HG03045 (cell line): ENCODE data around the gene QRFPR.
"Not testable (repeated sequence)": the region's sequence is repeated elsewhere in the genome, so short reads cannot be mapped to it uniquely, and the experiment has no call there.

Experiments used
- ATAC-seq: cut with Tn5 transposase; IDR thresholded peaks from one replicate; pipeline ENCODE4 v1.9.1; 2021; ENCODE audit warnings: mild to moderate bottlenecking, moderate library complexity; ENCODE audit not compliant: unreplicated experiment

Gene QRFPR

GRCh38 chr4:121380776-121381462 lies at the start of gene QRFPR:
Gene QRFPR (minus strand): TSS chr4:121381018. CDS start chr4:121380647, 371 bp downstream.
- ATAC-seq, result no peak

GRCh38 chr4:121428721-121429120 lies 47.9 kb upstream of the QRFPR start:
- no peak for ATAC-seq

GRCh38 chr4:121421594-121421993 lies 40.8 kb upstream of the QRFPR start:
- ATAC-seq, result no peak

- ATAC-seq, result no peak
Measured at GRCh38 chr4:121411151-121411744, 30.4 kb upstream of the QRFPR start.

- not testable (repeated sequence) for ATAC-seq
Measured at GRCh38 chr4:121408567-121408966, 27.7 kb upstream of the QRFPR start.

GRCh38 chr4:121400632-121401031 lies 19.8 kb upstream of the QRFPR start:
- no peak for ATAC-seq

- no peak for ATAC-seq
Measured at GRCh38 chr4:121397941-121398601, 17.3 kb upstream of the QRFPR start.

- ATAC-seq, result no peak
Measured at GRCh38 chr4:121397434-121397833, 16.6 kb upstream of the QRFPR start.

- no peak for ATAC-seq
Measured at GRCh38 chr4:121392426-121393086, 11.7 kb upstream of the QRFPR start.

- ATAC-seq, result no peak
Measured at GRCh38 chr4:121390335-121390734, 9.5 kb upstream of the QRFPR start.

- no peak for ATAC-seq
Measured at GRCh38 chr4:121379276-121379675, 1.5 kb downstream of the QRFPR start.

- no peak for ATAC-seq
Measured at GRCh38 chr4:121377076-121377475, 3.7 kb downstream of the QRFPR start.

- no peak for ATAC-seq
Measured at GRCh38 chr4:121376556-121376955, 4.3 kb downstream of the QRFPR start.

- ATAC-seq, result no peak
Measured at GRCh38 chr4:121376097-121376496, 4.7 kb downstream of the QRFPR start.

GRCh38 chr4:121375262-121375661 lies 5.6 kb downstream of the QRFPR start:
- no peak for ATAC-seq

GRCh38 chr4:121373841-121374240 lies 7.0 kb downstream of the QRFPR start:
- no peak for ATAC-seq

- no peak for ATAC-seq
Measured at GRCh38 chr4:121370729-121371325, 10.0 kb downstream of the QRFPR start.

GRCh38 chr4:121360495-121360894 lies 20.3 kb downstream of the QRFPR start:
- no peak for ATAC-seq

- no peak for ATAC-seq
Measured at GRCh38 chr4:121358473-121358872, 22.3 kb downstream of the QRFPR start.

GRCh38 chr4:121353213-121353612 lies 27.6 kb downstream of the QRFPR start:
- ATAC-seq, result no peak

GRCh38 chr4:121344098-121344497 lies 36.7 kb downstream of the QRFPR start:
- ATAC-seq, result no peak
